WI38 (cell line): Measurements from ENCODE around the gene SNRNP27.

Source experiments
- H3K4me3 ChIP-seq: 2 replicates; pipeline ENCODE4 v1.5.1; 2011; ENCODE audit warnings: low read depth, mild to moderate bottlenecking, control low read depth, low read length
- CTCF ChIP-seq: IDR thresholded peaks from 2 replicates; pipeline ENCODE4 v1.5.1; 2012; ENCODE audit warnings: low read depth, mild to moderate bottlenecking, control low read depth, low read length

SNRNP27 gene

GRCh38 chr2:69893684-69894551 is at the start of gene SNRNP27:
Gene SNRNP27, plus strand, starts transcription at chr2:69893956. Its CDS starts 29 bp downstream, at chr2:69893985.
- no peak for TF ChIP-seq CTCF
- H3K4me3 ChIP-seq, result peak within 1 kb of the TSS; percentile 68

- H3K4me3 ChIP-seq, result no peak overlapping the region
- no peak for TF ChIP-seq CTCF
Measured at GRCh38 chr2:69843993-69844392, 49.8 kb upstream of the SNRNP27 start.

DNA sequence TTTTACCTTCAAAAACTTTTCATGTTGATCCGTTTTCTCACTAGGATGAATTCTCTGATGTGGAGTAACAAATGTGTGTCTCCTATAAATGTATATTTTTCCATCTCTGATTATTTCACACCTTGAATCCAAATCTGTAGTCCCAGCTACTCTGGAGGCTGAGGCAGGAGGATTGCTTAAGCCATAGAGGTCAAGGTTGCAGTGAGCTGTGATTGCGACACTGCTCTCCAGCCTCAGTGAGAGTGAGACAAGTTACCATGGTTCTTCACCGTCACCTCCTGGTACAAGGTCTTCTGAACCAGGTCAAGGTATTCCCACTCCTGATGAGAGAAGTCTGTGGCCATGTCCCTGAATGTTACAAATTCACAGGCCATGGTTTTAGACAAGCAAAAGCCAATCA is 49.2 kb upstream of the SNRNP27 start:
- H3K4me3 ChIP-seq, result no peak overlapping the region
- no peak for TF ChIP-seq CTCF

- no peak overlapping the region for H3K4me3 ChIP-seq
Measured at GRCh38 chr2:69846182-69847067, 47.3 kb upstream of the SNRNP27 start.

DNA sequence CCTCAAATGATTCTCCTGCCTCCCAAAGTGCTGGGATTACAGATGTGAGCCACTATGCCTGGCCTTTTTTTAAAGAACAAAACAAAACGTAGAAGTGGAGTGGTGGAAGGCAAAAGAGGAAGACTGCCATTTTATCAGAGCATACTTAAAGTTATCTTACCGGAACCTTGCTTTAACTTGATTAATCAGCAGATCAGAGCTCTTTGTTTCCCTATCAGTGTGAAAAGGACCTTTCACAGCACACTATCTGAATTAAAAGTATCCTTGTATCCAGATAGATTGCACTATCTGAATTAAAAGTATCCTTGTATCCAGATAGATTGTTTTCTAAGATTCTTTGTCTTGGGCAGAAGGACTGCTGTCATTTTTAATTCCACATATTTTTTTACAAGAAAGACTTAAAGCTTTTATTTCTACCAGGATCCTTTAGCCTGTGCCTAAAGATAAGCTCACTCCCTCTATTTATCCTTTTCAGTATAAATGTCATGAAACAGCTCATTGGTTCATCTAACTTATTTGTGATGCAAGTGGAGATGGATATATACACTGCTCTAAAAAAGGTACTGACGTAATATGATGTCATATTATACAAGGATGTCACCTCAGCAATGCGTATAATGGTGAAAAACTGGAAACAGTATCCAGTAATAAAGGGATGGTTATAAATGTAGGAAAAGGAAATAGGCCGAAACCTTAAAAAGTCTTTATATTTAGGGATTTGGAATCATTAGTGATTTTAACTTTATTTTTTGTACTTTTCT is 46.5 kb upstream of the SNRNP27 start:
- H3K4me3 ChIP-seq, result no peak overlapping the region
- TF ChIP-seq CTCF, result no peak

More at GRCh38 chr2:69846182-69847067, 47.3 kb upstream of the SNRNP27 start:
- TF ChIP-seq CTCF, result no peak

GRCh38 chr2:69848186-69848790 is 45.5 kb upstream of the SNRNP27 start:
- no peak for TF ChIP-seq CTCF
- no peak overlapping the region for H3K4me3 ChIP-seq
